Activated T-helper 2 cell treated with anti-CD3 and anti-CD28 coated beads, Interferon-gamma antibody, Interleukin-2, Interleukin-4, amounts not matched to agents 10 μg/mL and 5 μg/mL and 100 μg/mL, durations not matched to agents 14 hours and 24 hours and 36 hours (primary cell): Measurements from ENCODE around the gene PIK3CD. TPM values are rescaled to one million over a fixed set of nuclear protein-coding genes. Genes with fewer than 3 reads are reported as not detected.

Experiments used
- DNase-seq: peaks from one replicate; pipeline ENCODE4 v3.0.0; 2021; ENCODE audit warnings: low spot score
- H3K27ac Mint-ChIP-seq: one replicate; pipeline ENCODE4 v1.8.0; 2021; ENCODE audit warnings: mixed read lengths
- H3K27me3 Mint-ChIP-seq: one replicate; pipeline ENCODE4 v1.8.0; 2021; ENCODE audit warnings: low read depth, mixed read lengths
- H3K36me3 Mint-ChIP-seq: one replicate; pipeline ENCODE4 v1.8.0; 2021; ENCODE audit warnings: low read depth, mixed read lengths
- H3K4me1 Mint-ChIP-seq: one replicate; pipeline ENCODE4 v1.8.0; 2021; ENCODE audit warnings: low read depth, mixed read lengths
- H3K4me3 Mint-ChIP-seq: one replicate; pipeline ENCODE4 v1.8.0; 2021; ENCODE audit warnings: low read depth, mild to moderate bottlenecking, moderate library complexity, mixed read lengths
- H3K9me3 Mint-ChIP-seq: one replicate; pipeline ENCODE4 v1.8.0; 2021; ENCODE audit warnings: mixed read lengths
- intact Hi-C: fragments of 100-400 bp; cut with micrococcal nuclease; formaldehyde crosslinking; loops from one replicate; pipeline ENCODE4 v1.15.1; 2023
- total RNA-seq: library from RNA; stranded (reverse); gene quantifications from 2 replicates; pipeline ENCODE4 v1.2.3, GENCODE V29; 2022

The PIK3CD gene
- total RNA-seq = 184 and 189 TPM in 2 replicates

DNA sequence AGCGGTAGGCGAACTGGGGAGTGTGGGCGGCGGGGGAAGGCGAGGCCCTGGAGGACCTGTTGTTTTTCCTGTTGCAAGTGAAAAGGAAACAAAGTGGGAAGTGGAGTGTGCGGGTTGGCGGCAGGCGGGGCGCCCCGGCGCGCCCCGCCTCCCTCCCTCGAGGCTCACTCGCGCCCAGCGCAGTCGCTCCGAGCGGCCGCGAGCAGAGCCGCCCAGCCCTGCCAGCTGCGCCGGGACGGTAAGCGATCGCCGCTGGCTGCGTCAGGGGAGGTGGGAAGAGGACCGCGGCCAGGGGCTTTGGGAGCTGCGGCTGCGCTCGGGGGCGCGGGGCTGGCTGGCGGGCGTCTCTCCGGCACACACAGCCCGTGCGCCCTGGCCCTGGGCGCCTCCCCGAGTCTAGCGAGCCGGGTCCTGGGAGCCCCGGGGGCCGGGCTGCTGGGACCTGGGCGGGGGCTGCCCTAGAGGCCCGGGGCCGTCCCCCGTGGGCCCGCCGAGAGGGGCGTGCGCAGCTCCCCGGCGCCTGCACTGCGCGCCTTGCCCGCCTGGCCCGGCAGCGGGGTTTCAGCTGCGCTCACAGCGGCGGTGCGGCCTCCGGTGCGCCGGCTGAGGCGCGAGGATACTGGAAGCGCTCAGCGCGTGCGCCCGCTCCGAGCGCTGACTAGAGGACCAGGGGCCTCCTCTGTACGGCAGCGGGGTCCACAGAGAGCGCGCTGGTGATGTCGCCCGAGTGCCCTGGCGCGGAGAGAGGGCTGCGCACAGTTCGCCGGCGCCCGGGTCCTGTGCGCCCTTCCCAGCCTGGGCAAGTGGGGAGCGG, at the start of gene PIK3CD:
TSS of gene PIK3CD (plus strand) at position 167 of the 814 bp plus-strand sequence. CDS start 58,725 bp downstream, outside the sequence.
- Mint-ChIP-seq H3K4me3 (peak within 1 kb of the TSS; percentile 96), H3K27ac (peak within 1 kb of the TSS; percentile 92), H3K36me3 (peaks cover 50% of the 10 kb centered on the region), H3K9me3 (no peaks in the 10 kb centered on the region), H3K4me1 (peaks cover 47% of the 10 kb centered on the region), H3K27me3 (no peaks in the 10 kb centered on the region)
- intact Hi-C loops = loop anchor here (2.0 kb wide), 2 partner anchors 65 to 77 kb away; no protein-coding TSS in a partner anchor
- peak; percentile 25 for DNase-seq

DNA sequence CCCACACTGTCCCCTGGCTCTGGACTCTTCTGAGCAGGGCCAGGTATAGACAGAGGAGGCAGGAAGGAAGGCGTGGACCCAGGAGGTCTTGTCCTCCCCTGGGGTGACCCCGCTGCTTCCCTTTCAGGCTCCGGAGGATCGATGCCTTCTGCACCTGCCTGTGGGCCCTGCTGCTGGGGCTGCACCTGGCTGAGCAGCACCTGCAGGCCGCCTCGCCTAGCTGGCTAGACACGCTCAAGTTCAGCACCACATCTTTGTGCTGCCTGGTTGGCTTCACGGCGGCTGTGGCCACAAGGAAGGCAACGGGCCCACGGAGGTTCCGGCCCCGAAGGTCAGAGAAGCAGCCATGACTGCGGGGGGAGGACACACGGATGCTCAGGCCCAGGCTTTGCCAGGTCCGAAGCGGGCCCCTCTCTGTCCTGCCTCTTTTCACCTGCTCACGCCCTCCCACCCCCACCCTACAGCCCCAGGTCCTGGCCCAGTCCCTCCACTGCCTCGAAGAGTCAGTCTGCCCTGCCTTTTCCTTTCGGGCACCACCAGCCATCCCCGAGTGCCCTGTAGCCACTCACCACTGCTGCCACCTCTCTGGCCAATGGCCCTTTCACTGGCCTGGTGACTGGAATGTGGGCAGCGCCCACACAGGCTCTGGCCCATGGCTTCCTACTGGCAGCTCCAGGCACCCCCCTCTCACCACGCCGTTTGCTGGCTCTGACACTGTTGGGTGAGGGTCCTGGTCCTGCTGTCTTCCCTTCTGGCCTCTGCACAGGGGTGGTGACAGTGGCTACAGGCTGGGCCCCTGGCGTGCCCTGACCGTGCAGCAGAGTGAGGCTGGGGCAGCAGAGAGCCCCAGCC, 49.4 kb upstream of the PIK3CD start:
- intact Hi-C loops = no loop called here
- H3K36me3 Mint-ChIP-seq = peaks cover 7% of the 10 kb centered on the region
- DNase-seq = no peak
- H3K4me1 Mint-ChIP-seq = no peaks in the 10 kb centered on the region
- H3K4me3 Mint-ChIP-seq = no peak overlapping the region
- no peaks in the 10 kb centered on the region for H3K9me3 Mint-ChIP-seq
- H3K27ac Mint-ChIP-seq = no peak overlapping the region
- no peaks in the 10 kb centered on the region for H3K27me3 Mint-ChIP-seq

DNA sequence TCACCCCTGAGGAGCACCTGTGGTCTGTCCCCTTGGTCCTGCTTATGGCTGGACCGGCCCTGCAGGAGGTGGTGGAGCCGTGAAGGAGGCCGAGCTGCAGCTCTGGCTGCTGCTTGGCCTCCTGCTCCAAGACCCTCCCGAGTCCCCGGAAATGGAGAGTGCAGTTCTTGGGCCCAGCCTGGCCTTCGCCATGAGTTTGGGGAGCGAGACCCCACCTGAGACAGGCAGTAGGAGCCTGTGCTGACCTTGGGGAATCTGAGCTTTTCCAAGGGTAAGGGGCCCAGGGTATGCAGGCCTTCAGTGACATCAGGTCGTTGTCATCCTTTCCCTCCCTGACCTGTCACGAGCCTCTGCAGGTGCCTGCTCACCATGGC, 48.8 kb upstream of the PIK3CD start:
- Mint-ChIP-seq H3K9me3 (no peaks in the 10 kb centered on the region), H3K27ac (no peak overlapping the region)
- intact Hi-C loops = no loop called here

GRCh38 chr1:9603307-9603706, 48.2 kb upstream of the PIK3CD start:
- Mint-ChIP-seq H3K36me3 (peaks cover 7% of the 10 kb centered on the region), H3K27me3 (no peaks in the 10 kb centered on the region), H3K4me3 (no peak overlapping the region), H3K27ac (no peak overlapping the region), H3K9me3 (no peaks in the 10 kb centered on the region), H3K4me1 (no peaks in the 10 kb centered on the region)
- intact Hi-C loops = no loop called here
- DNase-seq = no peak

More for the DNA sequence above, 48.8 kb upstream of the PIK3CD start:
- peaks cover 7% of the 10 kb centered on the region for H3K36me3 Mint-ChIP-seq
- H3K4me1 Mint-ChIP-seq = no peaks in the 10 kb centered on the region
- no peaks in the 10 kb centered on the region for H3K27me3 Mint-ChIP-seq
- DNase-seq = no peak
- H3K4me3 Mint-ChIP-seq = no peak overlapping the region

- Mint-ChIP-seq H3K36me3 (peaks cover 7% of the 10 kb centered on the region), H3K27ac (no peak overlapping the region), H3K9me3 (no peaks in the 10 kb centered on the region), H3K27me3 (no peaks in the 10 kb centered on the region), H3K4me3 (no peak overlapping the region), H3K4me1 (no peaks in the 10 kb centered on the region)
- intact Hi-C loops = no loop called here
- DNase-seq = no peak
Observed at GRCh38 chr1:9603766-9604753, 47.5 kb upstream of the PIK3CD start.

- intact Hi-C loops = no loop called here
- no peak overlapping the region for H3K4me3 Mint-ChIP-seq
- no peaks in the 10 kb centered on the region for H3K27me3 Mint-ChIP-seq
- H3K4me1 Mint-ChIP-seq = no peaks in the 10 kb centered on the region
- no peaks in the 10 kb centered on the region for H3K9me3 Mint-ChIP-seq
- H3K27ac Mint-ChIP-seq = no peak overlapping the region
- no peak for DNase-seq
- H3K36me3 Mint-ChIP-seq = peaks cover 6% of the 10 kb centered on the region
Observed at GRCh38 chr1:9604836-9605235, 46.7 kb upstream of the PIK3CD start.

GRCh38 chr1:9605946-9606455, 45.5 kb upstream of the PIK3CD start:
- Mint-ChIP-seq H3K27me3 (no peaks in the 10 kb centered on the region), H3K4me3 (no peak overlapping the region), H3K9me3 (no peaks in the 10 kb centered on the region), H3K27ac (no peak overlapping the region), H3K4me1 (no peaks in the 10 kb centered on the region), H3K36me3 (peaks cover 7% of the 10 kb centered on the region)
- intact Hi-C loops = no loop called here
- no peak for DNase-seq

GRCh38 chr1:9606458-9606857, 45.1 kb upstream of the PIK3CD start:
- H3K4me3 Mint-ChIP-seq = no peak overlapping the region

DNA sequence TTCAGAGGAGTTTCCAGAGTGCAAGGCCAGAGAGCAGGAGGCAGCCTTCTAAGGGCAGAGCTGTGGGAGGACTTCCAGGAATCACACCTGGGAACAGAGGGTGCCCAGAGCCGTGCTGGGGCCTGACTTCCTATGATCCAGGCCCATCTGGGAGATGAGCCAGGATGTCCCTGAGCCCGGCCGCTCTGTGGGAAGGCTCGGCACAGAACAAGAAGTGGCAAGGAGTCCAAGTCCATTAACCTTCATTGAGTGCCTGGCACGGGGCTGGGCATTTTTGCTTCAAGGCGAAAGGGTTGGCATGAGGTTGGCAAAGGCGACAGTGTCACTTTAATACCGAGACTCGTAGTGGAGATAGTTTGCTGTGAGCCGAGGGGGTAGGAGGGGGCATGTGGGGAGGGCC, 44.6 kb upstream of the PIK3CD start:
- H3K4me3 Mint-ChIP-seq = no peak overlapping the region
- H3K9me3 Mint-ChIP-seq = no peaks in the 10 kb centered on the region
- peaks cover 11% of the 10 kb centered on the region for H3K36me3 Mint-ChIP-seq
- H3K27ac Mint-ChIP-seq = no peak overlapping the region
- H3K4me1 Mint-ChIP-seq = no peaks in the 10 kb centered on the region
- no peak for DNase-seq
- intact Hi-C loops = no loop called here
- no peaks in the 10 kb centered on the region for H3K27me3 Mint-ChIP-seq

More at GRCh38 chr1:9606458-9606857, 45.1 kb upstream of the PIK3CD start:
- H3K9me3 Mint-ChIP-seq = no peaks in the 10 kb centered on the region
- peaks cover 9% of the 10 kb centered on the region for H3K36me3 Mint-ChIP-seq
- H3K27ac Mint-ChIP-seq = no peak overlapping the region
- intact Hi-C loops = no loop called here
- no peak for DNase-seq
- H3K4me1 Mint-ChIP-seq = no peaks in the 10 kb centered on the region
- H3K27me3 Mint-ChIP-seq = no peaks in the 10 kb centered on the region

GRCh38 chr1:9607352-9607751, 44.2 kb upstream of the PIK3CD start:
- Mint-ChIP-seq H3K4me3 (no peak overlapping the region), H3K27ac (no peak overlapping the region), H3K36me3 (peaks cover 11% of the 10 kb centered on the region), H3K9me3 (no peaks in the 10 kb centered on the region), H3K4me1 (no peaks in the 10 kb centered on the region), H3K27me3 (no peaks in the 10 kb centered on the region)
- no peak for DNase-seq
- intact Hi-C loops = no loop called here

GRCh38 chr1:9609998-9610397, 41.5 kb upstream of the PIK3CD start:
- intact Hi-C loops = no loop called here
- Mint-ChIP-seq H3K9me3 (no peaks in the 10 kb centered on the region), H3K4me3 (no peak overlapping the region), H3K36me3 (peaks cover 14% of the 10 kb centered on the region), H3K27ac (no peak overlapping the region), H3K4me1 (no peaks in the 10 kb centered on the region), H3K27me3 (no peaks in the 10 kb centered on the region)
- no peak for DNase-seq

DNA sequence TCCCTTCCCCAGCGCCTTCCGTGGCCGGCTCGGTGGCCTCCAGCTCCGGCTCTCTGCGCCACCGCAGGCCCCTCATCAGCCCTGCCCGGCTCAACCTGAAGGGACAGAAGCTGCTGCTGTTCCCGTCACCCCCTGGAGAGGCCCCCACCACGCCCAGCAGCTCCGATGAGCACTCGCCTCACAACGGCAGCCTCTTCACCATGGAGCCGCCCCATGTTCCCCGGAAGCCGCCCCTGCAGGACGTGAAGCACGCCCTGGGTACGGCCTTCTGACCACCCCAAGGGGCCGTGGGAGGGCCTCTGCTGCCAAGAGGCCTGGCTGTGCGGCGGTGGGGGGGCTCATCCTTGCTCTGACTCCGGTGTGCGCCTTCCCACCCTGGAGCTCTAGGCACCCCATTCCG, 41.0 kb upstream of the PIK3CD start:
- no peaks in the 10 kb centered on the region for H3K9me3 Mint-ChIP-seq
- no peak for DNase-seq
- peaks cover 14% of the 10 kb centered on the region for H3K36me3 Mint-ChIP-seq
- intact Hi-C loops = no loop called here
- H3K27ac Mint-ChIP-seq = no peak overlapping the region
- no peaks in the 10 kb centered on the region for H3K27me3 Mint-ChIP-seq
- no peaks in the 10 kb centered on the region for H3K4me1 Mint-ChIP-seq
- no peak overlapping the region for H3K4me3 Mint-ChIP-seq
